Mucosa of rectum (tissue), 2 donors: Measurements from ENCODE around the gene TNFRSF12A.

Source experiments
- H3K27ac ChIP-seq, 2 donors: one replicate each; pipeline ENCODE4 v1.7.0; 2013; ENCODE audit warnings: inconsistent platforms in 2 of 2, low read depth in 2 of 2, low read length in 2 of 2
- H3K27me3 ChIP-seq, 2 donors: one replicate each; pipeline ENCODE4 v1.7.0; 2013; ENCODE audit warnings: low read length in 2 of 2; ENCODE audit not compliant: control insufficient read depth in 2 of 2, insufficient read depth in 2 of 2
- H3K36me3 ChIP-seq, 2 donors: one replicate each; pipeline ENCODE4 v1.7.0; 2013; ENCODE audit warnings: low read length in 2 of 2; ENCODE audit not compliant: control insufficient read depth in 2 of 2, insufficient read depth in 2 of 2
- H3K4me1 ChIP-seq, 2 donors: one replicate each; pipeline ENCODE4 v1.7.0; 2013; ENCODE audit warnings: low read length in 2 of 2, mild to moderate bottlenecking in 1 of 2; ENCODE audit not compliant: control insufficient read depth in 2 of 2, insufficient read depth in 2 of 2
- H3K4me3 ChIP-seq, 2 donors: one replicate each; pipeline ENCODE4 v1.7.0; 2013; ENCODE audit warnings: low read length in 2 of 2
- H3K9ac ChIP-seq, 2 donors: one replicate each; pipeline ENCODE4 v1.7.0; 2013; ENCODE audit warnings: low read length in 2 of 2, low read depth in 1 of 2, mild to moderate bottlenecking in 1 of 2
- H3K9me3 ChIP-seq, 2 donors: one replicate each; pipeline ENCODE4 v1.7.0; 2013; ENCODE audit warnings: low read length in 2 of 2; ENCODE audit not compliant: control insufficient read depth in 2 of 2
- donor health status: healthy.
- donor health status: Normal muscosa, but diverticular disease.

TNFRSF12A gene

DNA sequence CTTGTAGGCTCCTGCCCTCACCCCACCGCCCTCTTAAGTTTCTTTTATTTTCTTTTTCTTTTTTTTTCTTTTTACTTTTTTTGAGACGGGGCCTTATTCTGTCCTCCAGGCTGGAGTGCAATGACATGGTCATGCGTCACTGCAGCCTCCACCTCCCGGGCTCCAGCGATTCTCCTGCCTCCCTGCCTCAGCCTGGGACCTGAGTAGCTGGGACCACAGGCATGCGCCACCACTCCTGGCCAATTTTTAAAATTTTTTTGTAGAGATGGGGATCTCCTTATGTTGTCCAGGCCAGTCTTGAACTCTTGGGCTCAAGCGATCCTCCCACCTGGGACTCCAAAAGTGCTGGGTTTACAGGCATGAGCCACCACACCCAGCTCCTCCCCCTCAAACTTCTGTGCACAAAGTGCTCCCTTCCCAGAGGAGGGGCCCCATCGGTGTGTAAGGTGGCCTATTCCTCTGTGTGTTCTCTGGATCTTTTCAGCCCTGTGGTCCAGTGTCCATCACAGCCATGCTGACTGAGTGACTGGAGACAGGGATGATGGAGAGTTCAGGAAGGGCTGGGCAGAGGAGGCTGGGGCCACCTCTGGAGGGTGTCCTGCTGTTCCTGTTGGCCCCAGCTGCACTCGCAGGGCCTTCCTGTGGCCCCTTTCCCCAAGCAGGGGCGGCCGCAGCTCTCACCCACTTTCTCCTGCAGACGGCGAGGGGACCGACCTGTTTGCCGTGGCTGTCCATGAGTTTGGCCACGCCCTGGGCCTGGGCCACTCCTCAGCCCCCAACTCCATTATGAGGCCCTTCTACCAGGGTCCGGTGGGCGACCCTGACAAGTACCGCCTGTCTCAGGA, 36.4 kb downstream of the TNFRSF12A start:
- peaks cover 12 to 20% of the 10 kb centered on the region in 2 donors for H3K4me1 ChIP-seq
- H3K9me3 ChIP-seq: no peaks in the 10 kb centered on the region
- H3K27ac ChIP-seq: no peak overlapping the region
- no peak overlapping the region for H3K4me3 ChIP-seq
- no peak overlapping the region for H3K9ac ChIP-seq
- no peaks in the 10 kb centered on the region for H3K36me3 ChIP-seq
- no peaks in the 10 kb centered on the region for H3K27me3 ChIP-seq

- H3K27me3 ChIP-seq: no peaks in the 10 kb centered on the region
- H3K9me3 ChIP-seq: no peaks in the 10 kb centered on the region
- no peak overlapping the region for H3K27ac ChIP-seq
- H3K9ac ChIP-seq: peak overlapping the region in 1 of 2 donors; percentile 54
- H3K4me1 ChIP-seq: peaks cover 12 to 20% of the 10 kb centered on the region in 2 donors
- H3K4me3 ChIP-seq: peak overlapping the region in 1 of 2 donors; percentile 13
- no peaks in the 10 kb centered on the region for H3K36me3 ChIP-seq
These were observed 37.3 kb downstream of the TNFRSF12A start for GRCh38 chr16:3057181-3058138.

DNA sequence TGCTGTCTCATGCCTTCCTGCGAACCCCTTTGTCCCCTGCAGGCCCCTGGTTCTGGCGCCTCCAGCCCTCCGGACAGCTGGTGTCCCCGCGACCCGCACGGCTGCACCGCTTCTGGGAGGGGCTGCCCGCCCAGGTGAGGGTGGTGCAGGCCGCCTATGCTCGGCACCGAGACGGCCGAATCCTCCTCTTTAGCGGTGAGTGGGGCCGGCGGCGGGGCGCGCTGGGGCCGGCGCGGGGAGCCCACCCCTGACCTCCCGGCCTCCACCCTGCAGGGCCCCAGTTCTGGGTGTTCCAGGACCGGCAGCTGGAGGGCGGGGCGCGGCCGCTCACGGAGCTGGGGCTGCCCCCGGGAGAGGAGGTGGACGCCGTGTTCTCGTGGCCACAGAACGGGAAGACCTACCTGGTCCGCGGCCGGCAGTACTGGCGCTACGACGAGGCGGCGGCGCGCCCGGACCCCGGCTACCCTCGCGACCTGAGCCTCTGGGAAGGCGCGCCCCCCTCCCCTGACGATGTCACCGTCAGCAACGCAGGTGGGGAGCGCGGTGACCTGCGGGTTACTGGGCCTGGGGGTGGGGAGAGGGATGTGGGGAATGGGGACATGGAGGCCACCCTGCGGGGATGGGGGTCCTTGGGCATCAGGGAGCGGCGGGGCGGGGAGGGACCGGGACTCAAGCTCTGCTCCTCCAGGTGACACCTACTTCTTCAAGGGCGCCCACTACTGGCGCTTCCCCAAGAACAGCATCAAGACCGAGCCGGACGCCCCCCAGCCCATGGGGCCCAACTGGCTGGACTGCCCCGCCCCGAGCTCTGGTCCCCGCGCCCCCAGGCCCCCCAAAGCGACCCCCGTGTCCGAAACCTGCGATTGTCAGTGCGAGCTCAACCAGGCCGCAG, 38.2 kb downstream of the TNFRSF12A start:
- H3K27ac ChIP-seq: peak overlapping the region; percentile 83 to 93
- no peaks in the 10 kb centered on the region for H3K36me3 ChIP-seq
- H3K4me3 ChIP-seq: peak overlapping the region; percentile 73 to 86
- peak overlapping the region; percentile 72 to 87 for H3K9ac ChIP-seq
- H3K27me3 ChIP-seq: no peaks in the 10 kb centered on the region
- peaks cover 12 to 26% of the 10 kb centered on the region in 2 donors for H3K4me1 ChIP-seq
- no peaks in the 10 kb centered on the region for H3K9me3 ChIP-seq

DNA sequence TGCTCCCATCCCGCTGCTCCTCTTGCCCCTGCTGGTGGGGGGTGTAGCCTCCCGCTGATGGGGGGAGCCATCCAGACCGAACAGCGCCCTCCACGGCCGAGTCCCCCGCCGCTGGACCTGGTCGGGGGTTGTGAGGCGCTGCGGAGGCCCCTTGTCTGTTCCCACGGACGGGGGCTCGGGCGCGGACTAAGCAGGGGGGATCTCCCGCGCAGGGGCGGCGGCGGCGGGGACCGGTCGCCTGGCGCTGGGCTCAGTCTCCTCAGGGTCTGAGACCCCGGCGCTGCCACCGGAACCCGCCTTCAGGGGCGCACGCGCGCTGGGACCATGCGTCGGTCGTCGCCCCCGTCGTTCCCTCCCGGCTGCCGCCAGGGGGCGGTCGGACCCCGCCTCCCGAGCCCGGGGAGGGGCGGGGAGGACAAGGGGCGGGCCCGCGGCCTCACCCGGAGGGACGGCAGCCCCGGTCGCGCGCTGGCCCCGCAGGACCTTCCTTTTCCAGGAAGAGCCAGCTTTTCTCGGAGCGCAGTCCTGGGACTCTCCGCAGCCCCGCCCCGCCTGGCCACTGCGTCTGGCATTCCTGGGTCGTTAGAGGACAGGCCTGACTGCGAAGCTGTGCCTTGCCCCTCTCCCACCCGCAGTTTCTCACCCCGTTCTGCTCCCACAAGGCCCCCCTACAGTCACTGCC, 39.0 kb downstream of the TNFRSF12A start:
- H3K27ac ChIP-seq: peak overlapping the region; percentile 83 to 93
- peak overlapping the region; percentile 83 to 87 for H3K9ac ChIP-seq

GRCh38 chr16:3059723-3060242, 39.6 kb downstream of the TNFRSF12A start:
- Histone ChIP-seq H3K36me3 (no peaks in the 10 kb centered on the region), H3K4me3 (peak overlapping the region; percentile 75 to 86), H3K4me1 (peaks cover 14 to 36% of the 10 kb centered on the region in 2 donors), H3K9me3 (no peaks in the 10 kb centered on the region), H3K9ac (peak overlapping the region; percentile 83 to 87), H3K27ac (peak overlapping the region; percentile 83 to 93), H3K27me3 (no peaks in the 10 kb centered on the region)

More for the DNA sequence above, 39.0 kb downstream of the TNFRSF12A start:
- Histone ChIP-seq H3K4me3 (peak overlapping the region; percentile 75 to 86), H3K9me3 (no peaks in the 10 kb centered on the region), H3K36me3 (no peaks in the 10 kb centered on the region), H3K27me3 (no peaks in the 10 kb centered on the region), H3K4me1 (peaks cover 12 to 31% of the 10 kb centered on the region in 2 donors)

DNA sequence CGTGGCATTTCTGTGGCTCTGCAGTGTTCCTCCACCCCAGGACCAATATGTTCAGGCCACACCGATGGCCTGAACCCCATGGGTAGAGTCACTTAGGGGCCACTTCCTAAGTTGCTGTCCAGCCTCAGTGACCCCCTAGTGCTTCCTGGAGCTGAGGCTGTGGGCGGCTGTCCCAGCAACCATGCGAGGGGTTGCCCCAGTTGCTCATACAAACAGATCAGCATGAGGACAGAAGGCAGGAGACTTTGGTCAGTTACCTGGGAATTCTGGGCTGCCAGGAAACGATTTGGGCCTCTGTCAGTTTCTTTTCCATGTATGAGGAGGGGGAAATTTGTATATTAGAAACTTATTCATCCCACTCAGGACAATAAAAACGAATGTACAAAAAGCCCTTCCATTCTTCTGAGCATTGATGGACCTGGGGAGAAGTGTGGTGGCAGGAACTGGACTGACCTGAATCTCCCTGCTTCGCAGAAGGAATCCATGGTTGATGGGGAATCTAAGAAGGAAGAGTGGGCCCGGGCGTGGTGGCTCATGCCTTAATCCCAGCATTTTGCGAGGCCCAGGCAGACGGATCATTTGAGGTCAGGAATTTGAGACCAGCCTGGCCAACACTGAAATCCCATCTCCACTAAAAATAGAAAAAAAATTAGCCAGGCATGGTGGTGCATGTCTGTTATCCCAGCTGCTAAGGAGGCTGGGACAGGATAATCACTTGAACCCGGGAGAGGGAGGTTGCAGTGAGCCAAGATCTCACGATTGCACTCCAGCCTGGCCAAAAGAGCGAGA, 40.4 kb downstream of the TNFRSF12A start:
- H3K9ac ChIP-seq: peak overlapping the region in 1 of 2 donors; percentile 17
- H3K27ac ChIP-seq: peak overlapping the region in 1 of 2 donors; percentile 83
- H3K9me3 ChIP-seq: no peaks in the 10 kb centered on the region
- no peaks in the 10 kb centered on the region for H3K36me3 ChIP-seq
- peaks cover 21 to 43% of the 10 kb centered on the region in 2 donors for H3K4me1 ChIP-seq
- H3K4me3 ChIP-seq: no peak overlapping the region
- no peaks in the 10 kb centered on the region for H3K27me3 ChIP-seq

GRCh38 chr16:3062553-3062952, 42.4 kb downstream of the TNFRSF12A start:
- no peaks in the 10 kb centered on the region for H3K27me3 ChIP-seq
- no peak overlapping the region for H3K9ac ChIP-seq
- no peaks in the 10 kb centered on the region for H3K36me3 ChIP-seq
- H3K27ac ChIP-seq: peak overlapping the region; percentile 27 to 74
- peaks cover 30 to 50% of the 10 kb centered on the region in 2 donors for H3K4me1 ChIP-seq
- H3K4me3 ChIP-seq: no peak overlapping the region
- no peaks in the 10 kb centered on the region for H3K9me3 ChIP-seq

- Histone ChIP-seq H3K27me3 (no peaks in the 10 kb centered on the region), H3K9ac (no peak overlapping the region), H3K36me3 (no peaks in the 10 kb centered on the region), H3K27ac (peak overlapping the region; percentile 56 to 68), H3K9me3 (no peaks in the 10 kb centered on the region), H3K4me1 (peaks cover 29 to 43% of the 10 kb centered on the region in 2 donors), H3K4me3 (no peak overlapping the region)
These were observed 43.6 kb downstream of the TNFRSF12A start for GRCh38 chr16:3063625-3064386.
